T-helper 2 cell treated with Interferon-gamma antibody and Interleukin-4, amounts not matched to agents 100 ng/mL and 5 ng/mL, for 36 hours (primary cell): Measurements from ENCODE around the gene PRPF19. TPM values are rescaled to one million over a fixed set of nuclear protein-coding genes. Genes with fewer than 3 reads are reported as not detected.

Experiments used
- intact Hi-C: fragments of 100-400 bp; cut with micrococcal nuclease; formaldehyde crosslinking; loops from one replicate; pipeline ENCODE4 v1.15.1; 2023
- total RNA-seq: library from RNA; stranded (reverse); gene quantifications from 2 replicates; pipeline ENCODE4 v1.2.3, GENCODE V29; 2022

Gene PRPF19
- total RNA-seq, 1 donor from 2014 or later, result 185 TPM

GRCh38 chr11:60938500-60938899, 32.1 kb upstream of the PRPF19 start:
- intact Hi-C loops, result no loop called here

DNA sequence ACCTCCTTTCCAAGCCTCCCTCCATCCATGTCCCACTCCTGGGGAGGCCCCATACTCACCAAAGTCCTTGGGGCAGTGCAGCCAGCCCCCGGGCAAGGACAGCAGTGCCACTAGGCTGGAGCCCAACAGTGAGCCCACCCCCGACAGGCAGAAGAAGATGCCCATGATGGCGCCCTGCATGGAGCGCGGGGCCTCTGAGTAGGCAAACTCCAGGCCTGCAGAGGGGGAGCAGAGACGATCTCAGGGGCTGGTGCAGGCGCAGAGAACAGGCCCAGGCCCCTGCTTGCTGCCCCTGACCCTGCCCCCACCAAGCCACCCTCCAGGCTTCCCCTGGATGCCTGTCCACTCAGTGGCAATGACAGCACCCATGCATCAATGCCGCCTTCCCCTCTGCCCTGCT, 31.4 kb upstream of the PRPF19 start:
- intact Hi-C loops, result no loop called here

DNA sequence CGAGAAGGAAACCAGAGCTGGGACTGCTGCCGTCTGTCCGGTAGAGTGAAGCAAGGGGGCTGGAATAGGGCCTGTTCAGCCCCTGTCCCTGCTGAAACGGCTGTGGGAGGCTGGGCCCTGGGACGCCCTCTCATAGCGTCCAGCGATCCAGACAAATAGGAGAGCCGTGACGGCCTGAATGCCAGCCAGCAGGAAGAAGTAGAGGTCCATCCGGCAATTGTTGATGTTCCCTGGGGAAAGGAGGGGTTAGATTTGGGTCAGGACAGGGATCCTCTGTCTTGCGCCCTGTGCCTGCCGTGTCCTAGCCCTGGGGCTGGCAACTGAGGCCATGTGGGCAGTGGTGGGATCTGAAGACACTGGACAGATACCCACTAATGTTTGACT, 30.8 kb upstream of the PRPF19 start:
- intact Hi-C loops, result no loop called here

DNA sequence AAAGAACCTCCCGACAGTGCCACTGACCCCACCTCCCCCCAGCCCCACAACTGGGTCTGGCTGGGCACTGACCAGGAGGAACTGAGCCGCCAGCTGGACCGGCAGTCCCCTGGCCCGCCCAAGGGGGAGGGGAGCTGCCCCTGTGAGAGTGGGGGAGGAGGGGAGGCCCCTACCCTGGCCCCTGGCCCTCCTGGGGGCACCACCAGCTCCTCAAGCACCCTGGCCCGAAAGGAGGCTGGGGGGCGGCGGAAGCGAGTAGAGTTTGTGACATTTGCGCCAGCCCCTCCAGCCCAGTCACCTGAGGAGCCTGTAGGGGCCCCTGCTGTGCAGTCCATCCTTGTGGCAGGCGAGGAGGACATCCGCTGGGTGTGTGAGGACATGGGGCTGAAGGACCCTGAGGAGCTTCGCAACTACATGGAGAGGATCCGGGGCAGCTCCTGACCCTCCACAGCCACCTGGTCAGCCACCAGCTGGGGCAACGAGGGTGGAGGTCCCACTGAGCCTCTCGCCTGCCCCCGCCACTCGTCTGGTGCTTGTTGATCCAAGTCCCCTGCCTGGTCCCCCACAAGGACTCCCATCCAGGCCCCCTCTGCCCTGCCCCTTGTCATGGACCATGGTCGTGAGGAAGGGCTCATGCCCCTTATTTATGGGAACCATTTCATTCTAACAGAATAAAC, 30.2 kb upstream of the PRPF19 start:
- intact Hi-C loops, result no loop called here

DNA sequence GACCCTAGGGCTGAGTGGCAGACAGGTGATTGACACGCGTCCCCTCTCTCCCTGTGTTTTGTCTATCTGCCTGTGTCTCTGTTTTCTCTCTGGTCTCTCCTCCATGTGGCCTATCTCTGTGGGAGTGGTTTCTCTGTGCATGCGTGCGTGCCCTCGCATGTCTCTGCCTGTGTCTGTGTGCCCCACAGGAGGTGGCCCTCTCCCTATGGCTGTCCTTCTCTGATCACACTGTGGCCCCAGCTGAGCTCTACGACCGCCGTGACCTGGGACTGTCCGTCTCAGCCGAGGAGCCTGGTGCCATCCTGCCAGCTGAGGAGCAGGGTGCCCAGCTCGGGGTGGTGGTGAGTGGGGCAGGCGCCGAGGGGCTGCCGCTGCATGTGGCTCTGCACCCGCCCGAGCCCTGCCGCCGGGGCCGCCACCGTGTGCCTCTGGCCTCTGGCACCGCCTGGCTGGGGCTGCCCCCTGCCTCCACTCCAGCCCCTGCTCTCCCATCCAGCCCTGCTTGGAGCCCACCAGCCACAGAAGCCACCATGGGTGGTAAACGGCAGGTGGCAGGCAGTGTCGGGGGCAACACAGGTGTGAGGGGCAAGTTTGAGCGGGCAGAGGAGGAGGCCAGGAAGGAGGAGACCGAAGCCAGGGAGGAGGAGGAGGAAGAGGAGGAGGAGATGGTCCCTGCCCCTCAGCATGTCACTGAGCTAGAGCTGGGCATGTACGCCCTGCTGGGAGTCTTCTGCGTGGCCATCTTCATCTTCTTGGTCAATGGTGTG, 29.5 kb upstream of the PRPF19 start:
- intact Hi-C loops, result no loop called here

- intact Hi-C loops, result no loop called here
Observed at GRCh38 chr11:60934790-60935605, 28.6 kb upstream of the PRPF19 start.

DNA sequence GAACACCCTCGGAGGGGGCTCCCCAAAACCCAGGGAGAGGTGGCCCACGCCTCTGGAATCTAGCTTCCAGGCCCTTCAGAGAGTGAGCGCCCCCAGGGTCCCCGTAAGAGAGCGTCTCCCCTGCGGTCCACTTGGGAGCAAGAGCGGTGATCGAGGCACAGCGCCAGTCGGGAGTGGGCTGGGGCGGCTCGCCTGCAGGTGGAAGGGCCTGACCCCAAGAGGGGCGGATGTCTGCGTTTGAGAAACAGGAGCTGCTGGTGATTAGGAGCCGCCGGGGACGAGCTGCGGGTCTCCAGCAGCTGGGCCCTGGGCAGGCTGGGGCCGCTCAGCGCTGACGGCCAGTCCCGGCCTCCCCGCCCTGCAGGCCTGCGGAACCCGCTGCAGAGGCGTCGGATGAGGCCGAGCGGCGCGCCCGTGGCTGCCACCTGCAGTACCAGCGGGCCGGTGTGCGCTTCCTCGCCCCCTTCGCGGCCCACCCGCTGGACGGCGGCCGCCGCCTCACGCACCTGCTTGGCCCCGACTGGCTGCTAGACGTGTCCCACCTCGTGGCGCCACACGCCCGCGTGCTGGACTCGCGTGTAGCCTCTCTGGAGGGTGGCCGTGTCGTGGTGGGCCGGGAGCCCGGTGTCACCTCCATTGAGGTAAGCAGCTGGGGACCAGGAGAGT, 27.9 kb upstream of the PRPF19 start:
- intact Hi-C loops, result no loop called here

GRCh38 chr11:60933416-60934123, 27.2 kb upstream of the PRPF19 start:
- intact Hi-C loops, result no loop called here

DNA sequence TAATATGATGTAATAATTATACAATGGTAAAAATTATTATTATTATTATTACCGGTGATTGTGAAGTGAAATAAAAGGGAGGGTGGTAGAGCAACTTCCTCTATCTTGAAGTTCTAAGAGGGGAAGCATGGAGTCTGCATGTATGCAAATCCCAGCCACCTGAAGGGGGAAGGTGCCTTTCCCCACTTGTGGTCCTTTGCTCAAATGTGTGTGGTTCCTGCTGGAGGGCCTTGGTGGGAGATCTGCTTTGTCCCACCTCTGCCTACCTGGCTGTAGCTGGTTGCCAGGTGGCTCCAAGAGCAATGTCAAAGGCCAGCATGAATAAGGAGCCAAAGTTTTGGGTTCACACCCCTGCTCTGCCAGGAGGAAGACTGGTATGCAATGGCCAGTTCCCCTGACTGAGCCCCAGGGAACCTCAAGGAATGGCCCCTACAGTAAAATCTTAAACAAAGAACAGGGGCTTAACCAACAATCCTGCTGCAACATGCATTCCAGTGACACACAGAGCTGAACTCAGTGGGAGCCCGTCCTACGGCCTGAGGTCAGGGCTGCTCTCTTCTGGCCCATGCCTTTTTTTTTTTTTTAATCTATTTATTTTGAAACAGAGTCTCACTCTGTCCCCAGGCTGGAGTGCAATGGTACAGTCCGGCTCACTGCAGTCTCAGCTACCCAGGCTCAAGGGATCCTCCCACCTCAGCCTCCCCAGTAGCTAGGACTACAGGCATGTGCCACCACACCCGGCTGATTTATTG, 26.4 kb upstream of the PRPF19 start:
- intact Hi-C loops, result no loop called here

- intact Hi-C loops, result no loop called here
Observed at GRCh38 chr11:60931917-60932316, 25.5 kb upstream of the PRPF19 start.

DNA sequence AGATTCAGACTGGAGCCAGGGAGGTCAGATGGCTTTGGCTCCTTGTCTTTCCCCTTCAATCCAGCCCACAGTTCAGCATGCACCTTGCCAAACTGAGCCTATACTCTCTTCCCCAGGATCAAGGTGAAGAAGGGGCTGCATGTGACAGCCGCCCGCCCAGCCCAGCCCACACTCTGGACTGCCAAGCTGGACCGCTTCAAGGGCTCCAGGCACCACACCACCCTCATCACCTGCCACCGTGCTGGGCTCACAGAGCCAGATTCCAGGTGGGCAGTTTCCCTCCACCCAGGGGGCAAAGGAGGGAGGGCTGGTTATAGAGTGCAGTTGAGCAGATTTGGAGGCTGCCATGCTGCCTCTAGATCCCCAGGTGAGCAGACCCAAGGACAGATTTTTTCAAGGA, 24.0 kb upstream of the PRPF19 start:
- intact Hi-C loops, result no loop called here

- intact Hi-C loops, result no loop called here
Observed at GRCh38 chr11:60929764-60930163, 23.4 kb upstream of the PRPF19 start.

GRCh38 chr11:60928563-60929001, 22.2 kb upstream of the PRPF19 start:
- intact Hi-C loops, result no loop called here

DNA sequence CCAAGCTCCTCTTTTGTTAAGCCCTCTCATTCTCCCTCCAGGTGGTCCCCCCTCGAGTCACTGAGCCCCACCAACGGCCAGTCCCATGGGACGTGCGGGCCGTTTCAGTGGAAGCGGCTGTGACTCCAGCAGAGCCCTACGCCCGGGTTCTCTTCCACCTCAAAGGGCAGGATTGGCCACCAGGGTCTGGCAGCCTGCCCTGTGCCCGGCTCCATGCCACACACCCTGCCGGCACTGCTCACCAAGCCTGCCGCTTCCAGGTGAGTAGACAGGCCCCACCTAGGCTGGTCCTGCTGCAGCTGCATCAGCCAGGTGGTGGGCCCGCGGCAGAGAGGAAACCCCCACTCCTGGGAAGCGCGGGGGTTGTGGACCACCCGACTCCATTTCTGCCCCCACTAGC, 21.2 kb upstream of the PRPF19 start:
- intact Hi-C loops, result no loop called here

- intact Hi-C loops, result no loop called here
Observed at GRCh38 chr11:60927061-60927592, 20.7 kb upstream of the PRPF19 start.

GRCh38 chr11:60926500-60926899, 20.1 kb upstream of the PRPF19 start:
- intact Hi-C loops, result no loop called here

DNA sequence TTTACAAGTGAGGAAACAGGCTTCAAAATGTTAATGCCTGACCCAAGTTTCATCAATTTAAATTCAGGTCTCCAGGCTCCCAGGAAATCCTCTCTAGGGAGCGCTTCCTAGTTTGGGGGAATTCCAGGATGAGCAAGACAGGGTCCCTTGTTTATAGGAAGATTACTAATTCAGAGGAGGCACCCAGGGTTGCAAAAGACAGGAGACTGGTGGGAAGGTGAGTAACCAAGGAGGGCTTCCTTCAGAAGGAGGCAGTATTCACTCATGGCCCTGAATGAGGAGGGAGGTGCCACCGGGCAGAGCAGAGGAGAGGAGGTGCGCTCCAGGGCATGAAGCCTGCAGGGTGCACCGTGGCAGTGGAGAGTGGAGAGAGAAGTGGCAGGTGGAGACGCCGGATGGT, 19.5 kb upstream of the PRPF19 start:
- intact Hi-C loops, result no loop called here

DNA sequence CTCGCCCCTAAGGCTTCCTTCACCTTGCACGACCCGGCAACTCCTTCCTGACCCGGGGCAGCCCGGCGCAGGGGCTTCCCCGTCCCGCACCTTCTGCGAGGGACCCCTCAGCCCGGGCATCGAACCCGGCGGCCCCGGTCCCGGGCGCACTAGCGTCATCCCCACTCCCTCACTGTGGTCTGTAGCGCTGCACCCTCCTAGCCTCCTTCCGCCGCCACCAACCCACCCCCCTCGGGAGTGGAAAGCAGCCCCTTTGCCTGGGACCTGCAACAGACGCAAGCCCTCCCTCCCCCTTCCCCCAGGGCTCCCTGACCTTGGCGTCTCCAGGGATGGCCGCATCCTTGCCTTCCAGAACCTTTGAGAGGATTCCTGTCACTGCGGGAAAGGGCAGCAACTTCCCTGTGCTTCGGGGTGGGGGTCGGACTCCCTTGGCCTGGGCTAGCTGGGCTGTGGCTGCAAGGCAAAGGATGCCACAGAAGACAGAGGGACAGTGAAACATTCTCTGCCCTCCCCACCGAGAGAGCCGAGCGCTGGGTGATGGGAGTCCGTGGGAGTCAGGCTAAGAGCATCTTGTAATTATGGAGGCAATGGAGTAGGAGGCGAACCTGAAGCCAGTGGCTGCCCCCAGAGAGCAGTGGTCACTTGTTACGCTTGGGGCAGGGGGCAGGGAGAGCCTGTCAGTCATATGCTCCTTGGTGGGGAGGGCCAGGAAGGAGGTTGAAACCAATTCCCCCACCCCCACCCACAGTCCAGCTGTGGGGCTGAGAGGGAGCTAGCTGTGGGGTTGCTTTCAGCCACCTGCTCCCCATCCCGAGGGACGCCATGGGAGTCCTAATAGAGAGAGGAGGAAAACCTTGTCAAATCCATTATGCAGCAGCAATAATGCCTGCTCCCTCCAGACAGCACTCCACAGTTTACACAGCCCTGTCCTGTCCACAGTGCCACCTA, 18.8 kb upstream of the PRPF19 start:
- intact Hi-C loops, result no loop called here
